HG03159 (cell line): ENCODE results near the gene GRB14.
"Not testable (repeated sequence)": the region's sequence is repeated elsewhere in the genome, so short reads cannot be mapped to it uniquely, and the experiment has no call there.

Experiments
- ATAC-seq: cut with Tn5 transposase; IDR thresholded peaks from one replicate; pipeline ENCODE4 v1.9.1; 2021; ENCODE audit warnings: mild to moderate bottlenecking, moderate library complexity; ENCODE audit not compliant: unreplicated experiment

Gene GRB14

DNA sequence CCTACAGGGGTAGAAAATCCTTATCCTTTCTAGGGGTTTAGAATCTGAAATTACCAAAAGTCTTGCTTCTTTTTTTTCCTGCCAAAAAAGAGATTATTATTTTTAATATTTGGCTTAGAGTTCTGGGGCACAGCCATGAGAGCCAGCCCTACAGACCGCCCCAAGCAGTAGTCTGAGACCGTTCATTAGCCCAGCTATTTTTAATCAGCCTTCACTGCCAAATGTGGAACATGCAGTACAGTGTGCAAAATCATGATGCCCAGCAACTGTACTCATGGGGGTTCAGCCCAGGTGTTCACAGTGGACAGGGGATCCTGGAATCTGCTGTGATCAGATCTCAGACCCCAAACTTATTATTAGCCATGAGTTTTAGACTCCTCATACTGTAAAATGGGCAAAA lies 60.4 kb downstream of the GRB14 start:
- no peak for ATAC-seq

DNA sequence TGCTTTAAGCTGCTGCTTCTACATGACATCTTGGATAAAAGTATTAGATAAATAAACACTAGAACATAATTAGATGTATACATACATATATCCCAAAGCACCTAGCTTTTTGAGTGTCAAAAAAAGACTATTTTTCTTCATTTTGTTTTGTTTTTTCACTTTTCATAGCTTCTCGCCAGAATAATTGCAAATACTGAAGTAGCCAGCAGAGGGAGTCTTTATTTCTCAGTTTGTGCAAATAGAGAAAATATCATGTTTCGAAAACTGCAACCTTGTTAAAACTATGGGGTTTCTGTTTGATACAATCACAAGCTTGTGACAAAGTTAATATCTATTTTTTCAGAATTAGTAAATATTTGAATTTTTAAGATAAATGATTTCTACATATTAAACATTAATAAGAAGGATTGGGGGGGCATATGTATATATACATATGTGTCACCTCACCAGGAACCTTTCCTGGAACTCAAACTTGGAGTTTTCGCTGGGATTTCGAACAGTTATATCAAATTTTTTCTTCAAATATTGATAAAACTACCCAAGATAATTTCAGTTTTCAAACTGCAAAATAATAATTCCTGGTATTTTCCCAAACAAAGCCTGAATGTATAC lies 61.0 kb downstream of the GRB14 start:
- no peak for ATAC-seq

DNA sequence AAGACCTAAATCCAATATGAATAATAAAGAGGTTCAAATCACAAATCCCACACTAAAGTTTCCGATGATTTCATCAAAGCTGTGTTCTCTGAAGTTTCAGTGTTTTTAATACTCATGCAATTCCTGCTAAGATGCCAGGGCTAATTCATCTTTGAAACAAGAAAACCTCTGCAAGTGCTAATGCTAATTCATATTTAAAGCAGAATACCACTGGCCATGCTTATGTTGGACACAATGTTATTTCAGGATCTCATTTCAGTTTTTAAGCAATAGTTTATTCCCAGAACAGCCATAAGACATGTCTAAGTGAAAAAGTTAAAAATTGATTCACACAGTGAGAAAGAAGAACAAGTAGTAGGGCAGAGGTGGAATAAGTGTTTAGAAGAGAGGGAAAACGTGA lies 62.8 kb downstream of the GRB14 start:
- no peak for ATAC-seq

DNA sequence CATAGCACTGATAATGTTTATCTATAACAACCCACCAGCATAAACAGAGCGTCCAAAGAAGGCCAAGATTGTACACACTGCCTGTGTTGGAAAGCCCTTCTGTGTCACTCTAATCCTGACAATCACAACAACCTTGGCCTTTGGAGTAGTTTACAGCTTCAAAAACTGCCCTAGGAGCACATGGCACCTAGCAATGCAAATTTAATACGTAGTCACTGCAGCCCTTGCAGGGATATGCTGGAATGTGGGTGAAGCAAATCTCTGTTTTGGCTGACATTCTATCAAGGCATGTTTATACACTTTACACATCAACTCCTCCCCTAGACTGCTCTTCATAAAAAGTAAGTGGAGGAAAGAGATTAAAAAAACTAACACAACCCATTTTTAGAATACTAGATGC lies 66.8 kb downstream of the GRB14 start:
- no peak for ATAC-seq

DNA sequence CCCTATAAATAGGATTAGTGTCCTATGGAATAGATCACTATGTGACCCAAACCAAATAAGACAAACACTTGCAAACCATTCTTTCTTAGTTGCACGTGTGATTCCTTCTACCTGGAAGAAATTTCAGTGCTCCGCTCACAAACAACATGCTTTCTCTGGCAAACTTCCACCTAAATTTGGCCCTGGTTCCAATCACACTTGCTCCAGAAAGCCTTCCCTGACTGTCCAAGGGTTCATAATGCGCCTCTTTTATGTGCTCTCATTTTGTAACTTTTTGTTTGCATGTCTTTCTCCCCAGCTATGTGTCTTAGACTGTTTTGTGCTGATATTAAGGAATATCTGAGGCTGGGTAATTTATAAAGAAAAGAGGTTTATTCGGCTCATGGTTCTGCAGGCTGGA lies 69.8 kb downstream of the GRB14 start:
- ATAC-seq: no peak

DNA sequence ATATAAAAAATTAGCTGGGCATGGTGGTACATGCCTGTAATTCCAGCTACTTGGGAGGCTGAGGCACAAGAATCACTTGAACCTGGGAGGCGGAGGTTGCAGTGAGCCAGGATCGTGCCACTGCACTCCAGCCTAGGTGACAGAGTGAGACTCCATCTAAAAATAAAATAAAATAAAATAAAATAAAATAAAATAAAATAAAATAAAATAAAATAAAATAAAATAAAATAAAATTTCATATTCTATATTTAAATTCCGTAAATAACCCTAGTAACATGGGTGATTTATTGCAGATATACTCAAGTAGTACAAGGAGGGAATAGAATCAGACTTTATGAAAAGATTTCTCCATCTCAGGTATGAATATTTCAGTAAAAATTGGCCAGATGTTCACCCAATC lies 71.6 kb downstream of the GRB14 start:
- not testable (repeated sequence) for ATAC-seq

DNA sequence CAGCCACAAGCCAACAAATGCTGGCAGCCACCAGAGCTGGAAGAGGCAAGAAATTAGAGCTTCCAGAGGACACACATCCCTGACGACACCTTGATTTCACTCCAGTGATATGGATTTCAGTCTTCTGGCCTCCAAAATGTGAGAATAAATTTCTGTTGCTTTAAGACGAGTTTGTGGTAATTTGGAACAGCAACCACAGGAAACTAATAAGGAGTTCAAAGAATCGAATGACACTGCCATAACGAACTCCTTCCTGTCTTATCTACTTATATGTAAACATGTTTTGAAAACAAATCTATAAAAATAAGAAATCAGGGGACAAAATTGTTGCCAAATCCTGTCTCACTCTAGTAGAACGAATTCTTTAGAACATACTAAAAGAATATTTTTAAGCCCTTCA lies 75.8 kb downstream of the GRB14 start:
- ATAC-seq: no peak

DNA sequence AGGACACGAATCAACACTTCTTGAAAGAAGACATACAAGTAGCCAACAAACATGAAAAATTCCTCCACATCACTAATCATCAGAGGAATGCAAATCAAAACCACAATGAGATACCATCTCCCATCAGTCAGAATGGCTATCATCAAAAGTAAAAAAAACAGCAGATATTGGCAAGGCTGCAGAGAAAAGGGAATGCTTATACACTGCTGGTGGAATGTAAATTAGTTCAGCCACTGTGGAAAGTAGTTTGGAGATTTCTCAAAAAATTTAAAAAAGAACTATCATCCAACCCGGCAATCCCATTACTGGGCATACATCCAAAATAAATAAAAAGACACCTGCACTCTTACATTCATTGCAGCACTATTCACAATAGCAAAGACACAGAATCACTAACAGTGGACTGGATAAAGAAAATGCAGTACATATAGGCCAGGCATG lies 78.7 kb downstream of the GRB14 start:
- ATAC-seq: no peak

DNA sequence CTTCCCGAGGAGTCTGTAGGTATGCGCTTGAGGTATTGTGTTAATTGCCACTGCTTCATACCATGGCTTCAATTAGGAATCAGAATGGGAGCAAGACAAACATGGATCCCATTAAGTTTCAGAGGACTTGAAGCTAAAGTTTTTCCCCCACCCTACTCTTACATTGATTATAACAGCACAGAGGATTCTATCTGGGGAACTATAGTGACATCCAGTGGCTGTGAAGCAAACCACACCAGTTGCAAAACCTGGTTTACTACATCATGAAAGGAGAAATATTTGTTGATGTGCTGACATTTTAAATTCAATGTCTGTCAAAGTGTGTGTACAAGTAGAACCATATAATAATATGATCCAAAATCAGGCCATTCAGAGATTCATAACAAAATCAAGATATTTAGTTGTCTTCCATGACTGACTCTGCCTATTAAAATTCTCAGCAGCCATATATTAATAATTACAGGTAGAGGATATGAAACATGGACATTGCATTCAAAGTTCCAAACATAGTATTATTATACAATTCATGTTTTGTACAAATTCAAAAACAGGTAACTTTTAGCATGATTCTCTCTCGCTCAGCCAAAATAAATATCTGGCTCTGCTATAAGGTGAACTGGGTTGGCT lies 82.9 kb downstream of the GRB14 start:
- peak; percentile 90 for ATAC-seq

DNA sequence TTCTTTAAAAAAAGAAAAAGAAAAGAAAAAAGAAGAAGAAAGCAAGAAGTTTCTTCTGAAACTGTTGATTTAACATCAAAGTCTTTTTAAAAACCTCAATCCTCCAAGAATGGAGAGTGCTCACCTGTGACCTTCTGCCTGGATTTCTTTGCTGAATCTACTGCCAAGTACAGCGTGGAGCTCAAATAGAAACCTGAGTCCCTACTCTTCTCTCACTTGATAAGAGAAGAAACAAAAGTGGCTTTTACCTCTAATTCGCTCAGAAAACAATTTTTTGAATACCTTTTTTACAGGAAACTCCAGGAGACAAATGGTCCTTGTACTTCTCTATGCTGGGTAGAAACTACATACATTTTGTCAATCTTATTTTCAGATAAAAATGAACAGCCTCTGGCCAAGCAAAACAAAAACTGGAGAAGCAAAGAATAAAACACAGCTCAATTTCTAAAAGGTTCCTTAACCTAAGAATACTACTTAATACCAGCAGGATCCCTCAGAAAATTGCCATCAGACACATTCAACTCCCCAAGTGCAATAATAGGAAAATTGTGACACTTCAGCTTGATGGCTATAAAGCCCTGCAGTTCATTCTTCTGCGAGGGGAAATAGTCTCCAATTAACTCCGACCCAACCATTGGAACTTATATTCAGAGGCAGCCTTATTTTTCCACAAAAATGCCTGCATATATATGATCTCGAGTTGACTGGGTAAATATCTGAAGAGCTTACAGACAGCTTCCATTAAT lies 85.8 kb downstream of the GRB14 start:
- no peak for ATAC-seq

DNA sequence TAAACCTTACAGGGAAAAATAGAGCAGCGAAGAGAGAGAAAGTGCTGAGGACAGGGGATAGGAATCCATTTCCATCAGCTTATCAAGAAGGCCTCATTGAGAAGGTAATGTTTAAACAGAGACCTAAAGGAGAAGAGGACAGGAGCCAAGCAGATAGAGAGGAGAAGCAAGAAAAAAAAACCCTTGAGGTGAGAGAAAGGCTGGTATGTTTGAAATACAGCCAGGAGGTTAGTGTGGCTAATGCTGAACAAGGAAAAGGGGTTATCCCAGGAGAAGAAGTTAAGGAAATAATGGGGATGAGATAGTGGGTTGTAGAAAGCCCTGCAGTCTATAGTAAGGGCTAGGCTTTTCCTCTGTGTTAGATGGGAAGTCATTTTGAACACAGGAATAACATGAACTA lies 90.8 kb downstream of the GRB14 start:
- ATAC-seq: no peak

DNA sequence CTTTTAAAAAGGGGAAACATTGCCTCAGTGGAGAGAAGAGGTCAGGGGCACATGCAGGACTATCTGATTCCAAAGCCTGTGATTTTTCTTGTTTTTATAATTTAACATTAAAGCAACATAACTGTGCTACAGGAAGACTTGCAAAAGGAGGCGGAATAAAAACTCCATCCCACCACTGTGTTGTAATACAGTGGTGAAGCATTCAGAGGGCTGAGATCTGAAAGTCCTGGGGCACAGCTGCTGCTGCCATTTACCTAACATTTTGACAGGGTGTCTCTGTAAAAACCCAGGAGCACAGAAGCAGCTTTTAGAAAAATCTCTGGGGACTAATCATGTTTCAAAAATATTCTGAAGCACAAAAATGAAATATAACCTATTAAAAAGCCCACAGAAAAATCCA lies 97.6 kb downstream of the GRB14 start:
- no peak for ATAC-seq

DNA sequence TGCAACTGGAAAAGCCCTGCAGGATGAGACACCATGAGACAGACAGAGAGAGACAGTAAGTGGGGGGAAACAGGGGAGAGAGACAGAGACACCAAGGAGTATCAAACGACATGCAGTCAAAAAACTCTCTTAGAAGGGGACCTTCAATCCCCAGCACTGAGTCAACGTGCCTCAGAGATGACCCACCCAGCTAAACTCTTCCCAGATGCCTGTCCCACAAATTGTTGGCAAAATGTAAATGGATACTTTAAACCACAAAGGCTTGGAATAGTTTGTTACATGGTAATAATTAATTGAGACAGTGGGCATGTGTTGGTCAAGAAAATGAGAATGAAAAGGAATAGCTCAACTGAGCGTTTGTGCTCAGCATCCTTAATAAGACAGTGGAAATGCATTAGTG lies 98.3 kb downstream of the GRB14 start:
- no peak for ATAC-seq

DNA sequence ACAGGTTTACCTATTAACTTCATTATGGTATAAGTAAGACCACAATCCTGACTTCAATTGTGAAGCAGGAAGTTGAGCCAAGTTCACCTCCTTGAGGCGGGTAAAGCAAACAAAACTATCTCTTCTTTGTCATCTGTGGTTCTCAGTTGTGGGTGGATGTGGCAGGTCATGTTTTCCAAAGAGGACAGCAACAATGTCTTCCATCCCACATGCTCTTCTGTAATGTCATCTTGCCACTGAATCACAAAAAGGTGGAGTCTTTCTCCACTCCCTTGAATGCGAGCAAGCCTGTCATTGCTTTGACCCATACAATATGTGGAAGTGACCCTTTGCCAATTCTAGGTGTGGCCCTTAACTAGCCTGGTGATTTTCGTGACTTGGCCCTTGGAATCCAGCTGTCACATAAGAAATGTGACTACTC lies 98.7 kb downstream of the GRB14 start:
- no peak for ATAC-seq

DNA sequence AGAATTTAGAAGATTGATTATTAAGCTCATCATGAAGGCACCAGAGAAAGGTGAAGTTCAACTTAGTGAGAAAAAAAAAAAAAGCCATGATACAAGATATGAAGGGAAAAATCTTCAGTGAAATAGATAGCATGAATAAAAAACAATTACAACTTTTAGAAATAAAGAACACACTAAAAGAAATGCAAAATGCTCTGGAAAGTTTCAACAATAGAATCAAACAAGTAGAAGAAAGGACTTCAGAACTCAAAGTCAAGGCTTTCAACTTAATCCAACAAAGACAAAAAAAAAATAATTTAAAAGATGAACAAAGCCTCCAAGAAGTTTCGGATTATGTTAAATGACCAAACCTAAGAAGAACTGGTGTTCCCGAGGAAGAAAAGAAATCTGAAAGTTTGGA lies 105.5 kb downstream of the GRB14 start:
- no peak for ATAC-seq

DNA sequence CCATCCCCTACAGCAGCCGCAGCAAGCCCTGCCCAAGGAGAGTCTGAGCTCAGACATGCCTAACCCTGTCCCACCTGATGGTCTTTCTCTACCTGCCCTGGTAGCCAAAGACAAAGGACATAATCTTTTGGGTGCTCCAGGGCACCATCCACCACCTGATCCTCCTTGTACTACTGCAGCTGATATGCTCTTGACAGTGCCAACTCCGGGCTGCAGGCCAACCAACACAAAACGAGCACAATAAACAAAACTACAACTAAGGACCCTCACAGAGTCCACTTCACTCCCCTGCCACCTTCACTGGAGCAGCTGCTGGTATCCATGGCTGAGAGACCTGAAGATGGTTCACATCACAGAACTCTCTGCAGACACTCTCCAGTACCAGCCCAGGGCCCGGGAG lies 106.3 kb downstream of the GRB14 start:
- ATAC-seq: no peak

DNA sequence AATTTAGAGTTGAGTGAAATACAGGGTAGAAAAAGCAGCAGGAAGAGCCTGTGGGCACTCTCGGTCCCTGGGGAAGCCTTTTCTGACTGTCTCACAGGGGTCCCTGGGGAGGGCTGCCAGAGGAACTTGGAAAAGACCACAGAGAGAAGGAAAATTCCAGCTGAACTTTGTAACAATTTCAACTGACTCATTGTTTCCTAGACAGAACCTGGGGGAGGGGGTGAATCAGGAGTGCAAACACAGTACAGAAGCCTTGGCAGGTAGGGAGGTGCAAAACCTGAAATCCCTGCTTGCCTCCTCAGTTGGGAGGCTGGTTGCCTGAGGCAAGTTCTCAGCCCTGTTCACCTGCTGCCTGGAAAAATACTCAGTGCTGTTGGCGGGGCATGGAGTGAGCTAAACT lies 106.8 kb downstream of the GRB14 start:
- ATAC-seq: no peak

DNA sequence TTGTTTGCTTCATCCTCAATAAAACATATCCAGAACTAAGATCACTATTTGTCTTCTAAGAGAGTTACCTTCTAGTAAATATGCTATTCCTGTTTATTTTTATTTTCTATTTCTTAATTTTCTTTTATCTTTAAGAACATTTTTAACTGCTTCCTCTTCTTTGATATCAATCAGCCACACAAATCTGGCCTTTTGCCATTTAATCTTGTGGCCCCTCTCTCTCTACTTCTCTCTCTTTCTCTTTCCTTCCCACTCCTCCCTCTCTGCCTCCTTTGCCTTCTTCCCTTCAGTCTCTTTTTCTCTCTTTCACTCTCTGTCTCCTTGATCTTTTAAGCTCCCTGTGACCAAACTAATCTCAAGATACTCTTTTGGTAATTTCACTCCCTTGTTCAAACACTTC lies 108.4 kb downstream of the GRB14 start:
- no peak for ATAC-seq

DNA sequence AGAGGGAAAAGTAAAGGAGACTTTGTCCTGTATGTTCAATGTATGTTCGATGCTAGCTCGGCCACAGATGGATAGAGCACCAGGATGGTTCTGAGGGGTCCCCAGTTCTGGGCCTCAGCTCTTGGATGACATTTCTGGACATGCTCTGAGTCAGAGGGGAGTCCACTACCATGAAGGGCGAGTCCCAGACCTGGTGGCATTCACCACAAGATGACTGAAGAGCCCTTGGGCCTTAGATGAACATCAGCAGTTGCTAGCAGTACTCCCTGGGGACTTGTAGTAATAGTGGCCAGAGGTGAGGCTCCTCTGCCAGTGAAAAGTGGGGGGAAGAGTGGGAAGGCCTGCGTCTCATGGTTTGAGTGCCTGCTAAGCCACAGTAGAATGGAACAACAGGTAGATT lies 109.5 kb downstream of the GRB14 start:
- no peak for ATAC-seq

DNA sequence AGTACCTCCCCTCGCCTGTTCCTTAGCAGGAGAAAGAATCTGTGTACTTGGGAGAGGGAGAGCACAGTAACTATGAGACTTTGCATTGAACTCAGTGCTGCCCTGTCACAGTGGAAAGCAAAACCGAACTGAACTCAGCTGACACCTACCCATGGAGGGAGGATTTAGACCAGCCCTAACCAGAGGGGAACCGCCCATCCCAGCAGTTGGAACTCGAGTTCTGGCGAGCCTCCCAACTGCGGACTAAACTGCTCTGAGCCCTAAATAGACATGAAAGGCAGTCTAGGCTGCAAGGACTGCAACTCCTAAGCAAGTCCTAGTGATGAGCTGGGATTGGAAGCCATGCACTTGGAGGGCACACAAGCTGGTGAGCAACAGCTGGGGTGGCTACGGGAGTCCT lies 110.4 kb downstream of the GRB14 start:
- ATAC-seq: no peak

DNA sequence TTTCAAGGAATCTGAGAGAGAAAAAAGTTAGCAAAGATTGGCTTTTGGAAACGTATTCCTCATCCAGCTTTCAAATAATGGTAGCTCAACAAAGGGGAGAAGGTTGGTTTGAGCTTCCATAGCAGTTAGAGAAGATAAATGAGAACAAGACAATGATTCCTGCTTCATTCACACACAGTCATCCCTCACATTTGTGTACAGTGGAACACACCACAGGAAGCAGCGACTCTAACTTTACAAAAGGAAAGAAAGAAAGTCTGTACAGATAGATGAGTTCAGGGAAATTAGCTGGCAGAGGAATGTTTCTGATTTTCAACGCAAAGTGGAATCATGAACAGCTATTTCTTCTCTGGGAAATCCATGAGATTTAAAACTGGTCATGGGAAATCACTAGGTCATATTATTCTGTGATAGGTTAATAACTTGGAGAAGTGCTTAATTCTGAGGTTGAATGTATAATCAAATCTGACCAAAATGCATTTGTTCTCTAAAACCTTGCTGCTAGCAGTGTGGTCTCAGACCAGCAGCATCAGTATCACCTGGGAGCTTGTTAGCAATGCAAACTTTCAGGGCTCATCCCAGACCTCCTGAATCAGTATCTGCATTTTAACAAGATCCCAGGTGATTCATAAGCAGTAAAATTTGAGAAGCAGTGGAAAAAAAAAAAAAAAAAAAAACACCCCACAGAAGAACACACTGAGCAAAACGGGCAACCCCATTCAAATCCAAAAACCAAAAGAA lies 112.0 kb downstream of the GRB14 start:
- ATAC-seq: no peak

DNA sequence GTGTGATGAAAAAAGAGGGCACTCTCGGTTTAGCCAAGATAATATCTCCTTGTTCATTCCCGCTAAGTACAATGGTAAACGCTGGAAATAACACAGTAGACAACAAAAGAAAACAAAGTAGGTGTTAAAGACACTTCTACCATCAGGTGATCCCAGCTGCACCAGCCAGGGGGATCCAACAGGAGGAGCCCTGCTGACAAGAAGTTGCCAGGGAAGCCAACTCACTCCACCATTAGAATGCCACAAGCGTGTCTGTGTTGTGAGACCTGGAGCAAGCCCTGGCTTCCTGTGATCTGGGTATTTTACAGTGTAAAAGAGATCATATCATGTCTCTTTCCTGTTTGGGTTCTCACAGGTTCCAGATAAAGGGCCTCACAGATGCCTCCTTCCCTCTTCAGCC lies 117.0 kb downstream of the GRB14 start:
- ATAC-seq: no peak
